Endothelial cell of umbilical vein (primary cell): ENCODE results near the gene ANO9. TPM values are rescaled to one million over a fixed set of nuclear protein-coding genes. Genes with fewer than 3 reads are reported as not detected.

Experiments
- BruUV-seq: library from RNA; stranded (reverse); fragments of 400-500 nt; replicated peaks from 2 replicates; lab custom pipeline; 2021; lab: Mats Ljungman, UMichigan
- CTCF ChIA-PET: fragments of 300-600, 350-600 bp; sonication (Branson Sonifier 250); formaldehyde crosslinking; loops from one replicate; lab custom pipeline; 2021; ENCODE audit warnings: antibody characterized with exemption, inconsistent platforms; lab: Charles Lee
- POLR2A ChIA-PET: fragments of 300-600, 350-600 bp; sonication (Branson Sonifier 250); formaldehyde crosslinking; loops from one replicate; lab custom pipeline; 2021; ENCODE audit warnings: antibody characterized with exemption, inconsistent platforms; lab: Charles Lee
- DNase-seq: peaks from one replicate; pipeline ENCODE4 v3.0.0-alpha.2; 2011; ENCODE audit warnings: low read depth, low spot score
- FAIRE-seq: peaks from 2 replicates; lab custom pipeline; 2011; peaks lifted over from hg19 to GRCh38; lab: Jason Lieb, UNC
- H2AFZ ChIP-seq: 2 replicates; pipeline ENCODE4 v1.6.0; 2012; ENCODE audit warnings: low read depth, low read length, control low read depth, inconsistent platforms
- H3K27ac ChIP-seq: 2 replicates; pipeline ENCODE4 v1.5.1; 2011; ENCODE audit warnings: low read depth, mild to moderate bottlenecking, control low read depth, low read length, moderate library complexity; ENCODE audit not compliant: insufficient read depth
- H3K27me3 ChIP-seq, 2 experiments: 2 replicates each; pipeline versions ENCODE4 v1.6.0 to v1.6.1; 2011; ENCODE audit warnings: low read length in 2 of 2, mixed read lengths in 1 of 2; ENCODE audit not compliant: control insufficient read depth in 2 of 2, insufficient read depth in 2 of 2
- H3K36me3 ChIP-seq, 2 experiments: 2 replicates in 1 of 2; 3 replicates in 1 of 2; pipeline ENCODE4 v1.5.1; 2011; ENCODE audit warnings: low read length in 2 of 2, mild to moderate bottlenecking in 1 of 2, moderate library complexity in 1 of 2; ENCODE audit not compliant: control insufficient read depth in 2 of 2, insufficient read depth in 2 of 2; ENCODE audit errors: extremely low read depth in 1 of 2
- H3K4me1 ChIP-seq: 3 replicates; pipeline ENCODE4 v1.5.1; 2011; ENCODE audit warnings: mild to moderate bottlenecking, low read length; ENCODE audit not compliant: control insufficient read depth, insufficient read depth; ENCODE audit errors: extremely low read depth
- H3K4me2 ChIP-seq: 2 replicates; pipeline ENCODE4 v1.6.1; 2011; ENCODE audit warnings: low read length, control low read depth, mixed read lengths; ENCODE audit not compliant: insufficient read depth
- H3K4me3 ChIP-seq, 3 experiments: fragments of 200-600 bp in 1 of 3; sonication (generic), shearing (Covaris generic) in 1 of 3; replicated peaks in 1 of 3; 2 replicates each; pipeline ENCODE4 v1.5.1; 2011 to 2016; ENCODE audit warnings: control low read depth in 3 of 3, low read length in 3 of 3, mild to moderate bottlenecking in 2 of 3, inconsistent platforms in 1 of 3, low read depth in 1 of 3, moderate library complexity in 1 of 3; ENCODE audit not compliant: insufficient read depth in 1 of 3
- H3K79me2 ChIP-seq: 2 replicates; pipeline ENCODE4 v1.6.0; 2012; ENCODE audit warnings: low read length, inconsistent platforms; ENCODE audit not compliant: control insufficient read depth, insufficient read depth
- H3K9ac ChIP-seq: replicated peaks from 2 replicates; pipeline ENCODE3; 2011; ENCODE audit warnings: low read length, control low read depth; ENCODE audit not compliant: insufficient read depth; ENCODE audit errors: extremely low read depth
- H3K9me1 ChIP-seq: replicated peaks from 3 replicates; pipeline ENCODE4 v1.6.0; 2011; ENCODE audit warnings: mild to moderate bottlenecking, low read length; ENCODE audit not compliant: control insufficient read depth, insufficient read depth; ENCODE audit errors: extremely low read depth
- H3K9me3 ChIP-seq: replicated peaks from 2 replicates; pipeline ENCODE4 v1.5.1; 2012; ENCODE audit warnings: low read length, inconsistent platforms; ENCODE audit not compliant: control insufficient read depth, insufficient read depth
- H4K20me1 ChIP-seq: replicated peaks from 2 replicates; pipeline ENCODE3; 2011; ENCODE audit warnings: mild to moderate bottlenecking, low read length; ENCODE audit not compliant: control insufficient read depth, insufficient read depth; ENCODE audit errors: extremely low read depth
- FOS ChIP-seq: IDR thresholded peaks from 2 replicates; pipeline ENCODE4 v1.6.1; 2011; ENCODE audit warnings: mild to moderate bottlenecking, low read length, moderate library complexity, borderline replicate concordance; ENCODE audit not compliant: insufficient read depth
- GATA2 ChIP-seq: IDR thresholded peaks from 2 replicates; pipeline ENCODE4 v1.7.0; 2011; ENCODE audit warnings: low read depth, mild to moderate bottlenecking, moderate library complexity, mixed read lengths, low read length; ENCODE audit not compliant: insufficient read length, insufficient read depth
- JUN ChIP-seq: IDR thresholded peaks from 2 replicates; pipeline ENCODE4 v1.6.1; 2011; ENCODE audit warnings: borderline replicate concordance, low read depth; ENCODE audit not compliant: insufficient read length, insufficient read depth
- MAX ChIP-seq: IDR thresholded peaks from 2 replicates; pipeline ENCODE4 v1.6.1; 2011; ENCODE audit not compliant: insufficient read depth, insufficient read length
- MYC ChIP-seq: IDR thresholded peaks from one replicate; pipeline ENCODE4 v1.6.1; 2011; ENCODE audit warnings: mild to moderate bottlenecking, low read depth, low read length
- POLR2A ChIP-seq: IDR thresholded peaks from 2 replicates; pipeline ENCODE4 v1.6.1; 2012; ENCODE audit warnings: low read depth, mild to moderate bottlenecking, control low read depth, low read length
- POLR2AphosphoS5 ChIP-seq: IDR thresholded peaks from 2 replicates; pipeline ENCODE4 v1.6.1; 2012; ENCODE audit warnings: low read depth, mild to moderate bottlenecking, control low read depth, low read length, moderate library complexity; ENCODE audit not compliant: insufficient read depth
- dilution Hi-C: fragments of 300-500 bp; cut with MboI; formaldehyde crosslinking; loops from one replicate; pipeline ENCODE4 v1.15.0; 2019; ENCODE audit warnings: low sequenced_read_pairs; ENCODE audit not compliant: extremely low pct_ligation_motif_present
- intact Hi-C: fragments of 100-400 bp; cut with micrococcal nuclease; formaldehyde crosslinking; loops from one replicate; pipeline ENCODE4 v1.10.0; 2022
- polyA plus RNA-seq, 4 experiments: library from polyadenylated mRNA; depleted of rRNA in 3 of 4; stranded (reverse) in 3 of 4; unstranded in 1 of 4; fragments of >200 nt; gene quantifications; 2 replicates each; pipeline versions ENCODE4 v1.2.1 to v1.2.3, GENCODE V29; 2011 to 2012; ENCODE audit warnings: missing spikeins in 1 of 4
- total RNA-seq: library from RNA; stranded (reverse); gene quantifications from 2 replicates; pipeline ENCODE4 v1.2.3, GENCODE V29; 2021

ANO9 gene
- total and polyA plus RNA-seq, 2 donors (not counting 3 experiments of a cell fraction or from before 2014, with no cell fraction given), result 0.23 TPM; not detected in 1

GRCh38 chr11:393219-394033 lies 48.4 kb downstream of the ANO9 start:
- H3K4me2 ChIP-seq, result no peak overlapping the region
- no peak overlapping the region for H2AFZ ChIP-seq
- H3K9ac ChIP-seq, result no peak overlapping the region
- peaks cover 2% of the 10 kb centered on the region for H3K4me1 ChIP-seq
- no peaks in the 10 kb centered on the region for H3K79me2 ChIP-seq
- CTCF ChIA-PET, result no interaction called here
- FAIRE-seq (peak; percentile 33), DNase-seq (no peak)
- no peaks in the 10 kb centered on the region for H3K27me3 ChIP-seq
- dilution Hi-C loops, result no loop called here
- intact Hi-C loops, result no loop called here
- H3K4me3 ChIP-seq, result no peak overlapping the region
- H3K36me3 ChIP-seq, result no peaks in the 10 kb centered on the region
- BruUV-seq, result no TSS peak
- no peaks in the 10 kb centered on the region for H3K9me3 ChIP-seq
- H3K27ac ChIP-seq, result no peak overlapping the region
- TF ChIP-seq POLR2AphosphoS5, result no peak
- no peak for TF ChIP-seq POLR2A
- no peak for TF ChIP-seq GATA2
- TF ChIP-seq MYC, result no peak
- no peak for TF ChIP-seq JUN
- no peak for TF ChIP-seq MAX
- no peak for TF ChIP-seq FOS
- no peaks in the 10 kb centered on the region for H4K20me1 ChIP-seq
- POLR2A ChIA-PET, result no interaction called here
- H3K9me1 ChIP-seq, result no peaks in the 10 kb centered on the region
